Astrocyte (in vitro differentiated cells and primary cell): ENCODE measurements around the gene IFT22. TPM values are rescaled to one million over a fixed set of nuclear protein-coding genes. Genes with fewer than 3 reads are reported as not detected.

Source experiments
- DNase-seq: peaks from one replicate; pipeline ENCODE4 v3.0.0-alpha.2; 2010; ENCODE audit warnings: low read depth
- FAIRE-seq: peaks from 2 replicates; lab custom pipeline; 2011; peaks lifted over from hg19 to GRCh38; lab: Jason Lieb, UNC
- H2AFZ ChIP-seq: 2 replicates; pipeline ENCODE4 v1.6.0; 2012; ENCODE audit warnings: low read depth, low read length, inconsistent platforms
- H3K27ac ChIP-seq: 2 replicates; pipeline ENCODE4 v1.5.1; 2011; ENCODE audit warnings: low read depth, low read length, inconsistent platforms
- H3K27me3 ChIP-seq: 2 replicates; pipeline ENCODE4 v1.6.0; 2011; ENCODE audit warnings: low read length, inconsistent platforms; ENCODE audit not compliant: insufficient read depth
- H3K36me3 ChIP-seq: 2 replicates; pipeline ENCODE4 v1.5.1; 2011; ENCODE audit warnings: low read length, inconsistent platforms; ENCODE audit not compliant: insufficient read depth
- H3K4me1 ChIP-seq: 2 replicates; pipeline ENCODE4 v1.5.1; 2011; ENCODE audit warnings: low read length, inconsistent platforms; ENCODE audit not compliant: insufficient read depth
- H3K4me2 ChIP-seq: 2 replicates; pipeline ENCODE4 v1.6.0; 2012; ENCODE audit warnings: low read length, inconsistent platforms
- H3K4me3 ChIP-seq: 2 replicates; pipeline ENCODE4 v1.5.1; 2011; ENCODE audit warnings: low read depth, mild to moderate bottlenecking, low read length, inconsistent platforms; ENCODE audit not compliant: insufficient read depth
- H3K79me2 ChIP-seq: 2 replicates; pipeline ENCODE4 v1.6.0; 2012; ENCODE audit warnings: mild to moderate bottlenecking, low read length, inconsistent platforms; ENCODE audit not compliant: insufficient read depth
- H3K9ac ChIP-seq: 2 replicates; pipeline ENCODE4 v1.6.0; 2012; ENCODE audit warnings: mild to moderate bottlenecking, low read length, inconsistent platforms
- H3K9me3 ChIP-seq: 2 replicates; pipeline ENCODE4 v1.5.1; 2012; ENCODE audit warnings: low read depth, mild to moderate bottlenecking, low read length, inconsistent platforms; ENCODE audit not compliant: insufficient read depth
- H4K20me1 ChIP-seq: 2 replicates; pipeline ENCODE4 v1.6.0; 2012; ENCODE audit warnings: low read length, inconsistent platforms; ENCODE audit not compliant: insufficient read depth
- H3K27ac Mint-ChIP-seq: one replicate; pipeline ENCODE4 v1.8.0; 2021; ENCODE audit warnings: mild to moderate bottlenecking, mixed read lengths; ENCODE audit not compliant: unreplicated experiment
- H3K27me3 Mint-ChIP-seq: one replicate; pipeline ENCODE4 v1.8.0; 2021; ENCODE audit warnings: low read depth, mixed read lengths; ENCODE audit not compliant: unreplicated experiment
- H3K36me3 Mint-ChIP-seq: one replicate; pipeline ENCODE4 v1.8.0; 2021; ENCODE audit warnings: low read depth, mixed read lengths; ENCODE audit not compliant: unreplicated experiment
- H3K4me1 Mint-ChIP-seq: one replicate; pipeline ENCODE4 v1.8.0; 2021; ENCODE audit warnings: low read depth, mixed read lengths; ENCODE audit not compliant: unreplicated experiment
- H3K4me3 Mint-ChIP-seq: one replicate; pipeline ENCODE4 v1.8.0; 2021; ENCODE audit warnings: mild to moderate bottlenecking, moderate library complexity, mixed read lengths; ENCODE audit not compliant: unreplicated experiment
- H3K9me3 Mint-ChIP-seq: one replicate; pipeline ENCODE4 v1.8.0; 2021; ENCODE audit warnings: mild to moderate bottlenecking, mixed read lengths; ENCODE audit not compliant: unreplicated experiment
- EZH2 ChIP-seq: IDR thresholded peaks from 2 replicates; pipeline ENCODE4 v1.6.1; 2012; ENCODE audit warnings: mild to moderate bottlenecking, low read length, inconsistent platforms; ENCODE audit not compliant: insufficient read depth
- total RNA-seq: library from RNA; stranded (reverse); gene quantifications from 2 replicates; pipeline ENCODE4 v1.2.1, GENCODE V29; 2021
- TF ChIP-seq, protein P1 (sequence below): IDR thresholded peaks from 2 replicates; pipeline ENCODE4 v1.5.1; 2011; ENCODE audit warnings: low read depth, mild to moderate bottlenecking, inconsistent platforms, low read length, moderate library complexity; ENCODE audit not compliant: insufficient read depth

IFT22 gene
- total RNA-seq, 1 donor from 2014 or later: 20.9 TPM

DNA sequence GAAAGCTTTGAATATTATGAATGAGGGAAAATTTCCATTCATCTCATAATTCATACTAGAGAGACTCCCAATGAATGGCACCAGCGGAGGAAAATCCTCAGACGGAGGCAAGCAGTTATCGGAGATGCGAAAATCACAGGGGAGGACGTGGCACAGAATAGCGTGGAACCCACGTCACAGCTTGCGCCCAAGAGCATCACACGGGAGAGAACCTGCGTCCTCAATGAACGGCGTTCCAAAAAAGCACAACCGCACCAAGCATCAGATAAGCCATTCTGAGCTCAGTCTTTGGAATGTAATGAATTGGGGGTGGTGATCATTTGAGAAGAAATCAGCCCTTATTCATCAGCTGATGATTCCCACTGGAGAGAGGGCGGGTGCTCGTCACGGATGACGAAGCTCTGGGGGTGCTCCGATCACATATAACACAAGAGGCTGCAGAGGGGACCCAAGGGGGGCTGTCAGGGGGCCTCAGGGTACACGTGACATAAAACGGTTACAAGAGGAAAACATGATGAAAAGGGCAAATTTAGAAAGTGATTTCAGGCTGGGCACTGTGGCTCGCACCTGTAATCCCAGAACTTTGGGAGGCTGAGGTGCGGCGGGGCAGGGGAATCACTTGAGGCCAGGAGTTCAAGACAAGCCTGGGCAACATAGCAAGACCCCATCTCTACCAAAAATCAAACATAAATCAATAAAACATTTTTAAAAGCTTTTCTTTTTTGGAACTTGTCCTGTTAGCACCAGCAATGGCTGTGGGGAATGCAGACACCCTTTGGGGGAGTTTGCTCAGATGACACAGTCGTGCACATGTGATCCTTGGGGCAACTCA lies 42.9 kb downstream of the IFT22 start:
- H3K4me3 Mint-ChIP-seq: no peak overlapping the region
- no peak for TF ChIP-seq EZH2
- TF ChIP-seq, protein P1, sequence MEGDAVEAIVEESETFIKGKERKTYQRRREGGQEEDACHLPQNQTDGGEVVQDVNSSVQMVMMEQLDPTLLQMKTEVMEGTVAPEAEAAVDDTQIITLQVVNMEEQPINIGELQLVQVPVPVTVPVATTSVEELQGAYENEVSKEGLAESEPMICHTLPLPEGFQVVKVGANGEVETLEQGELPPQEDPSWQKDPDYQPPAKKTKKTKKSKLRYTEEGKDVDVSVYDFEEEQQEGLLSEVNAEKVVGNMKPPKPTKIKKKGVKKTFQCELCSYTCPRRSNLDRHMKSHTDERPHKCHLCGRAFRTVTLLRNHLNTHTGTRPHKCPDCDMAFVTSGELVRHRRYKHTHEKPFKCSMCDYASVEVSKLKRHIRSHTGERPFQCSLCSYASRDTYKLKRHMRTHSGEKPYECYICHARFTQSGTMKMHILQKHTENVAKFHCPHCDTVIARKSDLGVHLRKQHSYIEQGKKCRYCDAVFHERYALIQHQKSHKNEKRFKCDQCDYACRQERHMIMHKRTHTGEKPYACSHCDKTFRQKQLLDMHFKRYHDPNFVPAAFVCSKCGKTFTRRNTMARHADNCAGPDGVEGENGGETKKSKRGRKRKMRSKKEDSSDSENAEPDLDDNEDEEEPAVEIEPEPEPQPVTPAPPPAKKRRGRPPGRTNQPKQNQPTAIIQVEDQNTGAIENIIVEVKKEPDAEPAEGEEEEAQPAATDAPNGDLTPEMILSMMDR: no peak
- no peak overlapping the region for H3K27ac ChIP-seq
- H3K27me3 ChIP-seq: peaks cover 9% of the 10 kb centered on the region
- H2AFZ ChIP-seq: no peak overlapping the region
- no peaks in the 10 kb centered on the region for H4K20me1 ChIP-seq
- no peaks in the 10 kb centered on the region for H3K4me1 ChIP-seq
- no peaks in the 10 kb centered on the region for H3K9me3 ChIP-seq
- H3K79me2 ChIP-seq: no peaks in the 10 kb centered on the region
- H3K4me1 Mint-ChIP-seq: peaks cover 2% of the 10 kb centered on the region
- H3K4me3 ChIP-seq: no peak overlapping the region
- DNase-seq: no peak
- H3K27ac Mint-ChIP-seq: no peak overlapping the region
- H3K9me3 Mint-ChIP-seq: no peaks in the 10 kb centered on the region
- no peaks in the 10 kb centered on the region for H3K36me3 Mint-ChIP-seq
- FAIRE-seq: no peak
- no peak overlapping the region for H3K9ac ChIP-seq
- H3K4me2 ChIP-seq: no peak overlapping the region
- peaks cover 17% of the 10 kb centered on the region for H3K27me3 Mint-ChIP-seq
- H3K36me3 ChIP-seq: no peaks in the 10 kb centered on the region

DNA sequence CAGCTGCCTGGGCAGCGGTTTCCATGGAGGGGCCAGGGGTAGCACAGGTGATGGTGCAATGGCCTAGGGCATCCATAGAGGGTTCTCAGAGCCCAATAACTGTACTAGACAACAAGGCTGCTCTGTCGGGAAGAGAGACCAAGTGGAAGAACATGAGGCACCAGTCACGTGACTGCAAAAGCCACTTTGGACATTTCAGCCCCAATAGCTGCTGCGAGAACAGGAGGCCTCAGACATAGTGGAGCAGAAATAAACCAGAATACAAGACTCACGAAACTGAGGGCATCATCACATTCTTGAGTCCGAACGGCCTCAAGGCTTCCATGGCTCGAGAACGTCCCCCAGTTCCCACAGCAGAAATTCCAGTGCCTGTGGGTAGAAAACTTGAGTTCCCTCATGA lies 44.5 kb downstream of the IFT22 start:
- Histone ChIP-seq H3K4me3 (no peak overlapping the region), H3K27me3 (peaks cover 9% of the 10 kb centered on the region), H3K9me3 (no peaks in the 10 kb centered on the region), H3K4me2 (no peak overlapping the region), H2AFZ (no peak overlapping the region), H3K79me2 (no peaks in the 10 kb centered on the region), H3K4me1 (no peaks in the 10 kb centered on the region), H3K27ac (no peak overlapping the region), H3K36me3 (no peaks in the 10 kb centered on the region), H4K20me1 (no peaks in the 10 kb centered on the region), H3K9ac (no peak overlapping the region)
- H3K27ac Mint-ChIP-seq: no peak overlapping the region
- TF ChIP-seq, protein P1: no peak
- no peak for TF ChIP-seq EZH2
- no peaks in the 10 kb centered on the region for H3K9me3 Mint-ChIP-seq
- H3K27me3 Mint-ChIP-seq: peaks cover 13% of the 10 kb centered on the region
- FAIRE-seq (no peak), DNase-seq (no peak)
- H3K4me1 Mint-ChIP-seq: peaks cover 2% of the 10 kb centered on the region
- no peak overlapping the region for H3K4me3 Mint-ChIP-seq
- H3K36me3 Mint-ChIP-seq: no peaks in the 10 kb centered on the region

DNA sequence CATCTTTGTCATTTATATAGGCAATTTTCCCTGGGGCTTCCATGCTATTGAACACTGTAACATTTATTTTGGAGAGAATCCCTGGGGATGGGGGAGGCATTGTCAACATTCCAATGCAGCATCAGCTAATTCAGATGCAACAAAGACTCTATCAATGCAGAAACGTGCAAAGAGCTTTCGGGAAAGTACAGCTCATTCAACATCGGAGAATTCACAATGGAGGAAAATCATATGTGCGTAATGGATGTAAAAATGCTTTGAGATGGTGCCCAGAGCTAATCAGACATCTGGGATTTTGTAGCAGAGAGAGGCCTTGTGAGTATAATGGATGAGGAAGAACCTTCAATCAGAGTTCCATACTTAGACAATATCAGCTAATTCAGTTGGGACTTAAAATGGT lies 48.4 kb downstream of the IFT22 start:
- TF ChIP-seq, protein P1: no peak
- no peak for TF ChIP-seq EZH2
- DNase-seq: no peak
- no peak overlapping the region for H3K4me3 ChIP-seq
- Mint-ChIP-seq H3K36me3 (no peaks in the 10 kb centered on the region), H3K4me1 (no peaks in the 10 kb centered on the region), H3K27me3 (peaks cover 4% of the 10 kb centered on the region), H3K27ac (no peak overlapping the region), H3K4me3 (no peak overlapping the region), H3K9me3 (no peaks in the 10 kb centered on the region)
- no peak overlapping the region for H3K4me2 ChIP-seq
- H4K20me1 ChIP-seq: no peaks in the 10 kb centered on the region
- no peak for FAIRE-seq
- no peak overlapping the region for H3K27ac ChIP-seq
- no peaks in the 10 kb centered on the region for H3K9me3 ChIP-seq
- no peaks in the 10 kb centered on the region for H3K79me2 ChIP-seq
- no peaks in the 10 kb centered on the region for H3K36me3 ChIP-seq
- peaks cover 9% of the 10 kb centered on the region for H3K27me3 ChIP-seq
- H2AFZ ChIP-seq: no peak overlapping the region
- no peak overlapping the region for H3K9ac ChIP-seq
- no peaks in the 10 kb centered on the region for H3K4me1 ChIP-seq
